Measurements from ENCODE around the gene SH3PXD2A. TPM values are rescaled to one million over a fixed set of nuclear protein-coding genes. Genes with fewer than 3 reads are reported as not detected.

SH3PXD2A gene
- total RNA-seq, 2 experiments from 2014 or later: 14.8 to 16.0 TPM

- H3K36me3 Mint-ChIP-seq: no peaks in the 10 kb centered on the region
- H3K4me3 Mint-ChIP-seq: no peak overlapping the region
- ATAC-seq (ENCODE audit: low read depth) (no peak), DNase-seq (no peak)
- no peaks in the 10 kb centered on the region for H3K9me3 Mint-ChIP-seq
- H3K4me1 Mint-ChIP-seq: peaks cover 11% of the 10 kb centered on the region
- POLR2A ChIA-PET: no interaction called here
- peaks cover 20% of the 10 kb centered on the region for H3K27me3 Mint-ChIP-seq
- no peak overlapping the region for H3K27ac Mint-ChIP-seq
Measured at GRCh38 chr10:103750836-103751235, 104.5 kb downstream of the SH3PXD2A start.

GRCh38 chr10:103749779-103750178, 105.6 kb downstream of the SH3PXD2A start:
- DNase-seq: no peak
- peaks cover 11% of the 10 kb centered on the region for H3K4me1 Mint-ChIP-seq
- ATAC-seq (ENCODE audit: low read depth): no peak
- H3K4me3 Mint-ChIP-seq: no peak overlapping the region
- no peak overlapping the region for H3K27ac Mint-ChIP-seq
- no peaks in the 10 kb centered on the region for H3K9me3 Mint-ChIP-seq
- POLR2A ChIA-PET: interaction anchor here (1.1 kb wide), 1 partner anchor 23 kb away, joined by 6 read pairs; no protein-coding TSS in a partner anchor
- peaks cover 14% of the 10 kb centered on the region for H3K27me3 Mint-ChIP-seq
- H3K36me3 Mint-ChIP-seq: no peaks in the 10 kb centered on the region

- Mint-ChIP-seq H3K4me1 (peaks cover 11% of the 10 kb centered on the region), H3K36me3 (no peaks in the 10 kb centered on the region), H3K4me3 (no peak overlapping the region), H3K9me3 (no peaks in the 10 kb centered on the region), H3K27ac (peak overlapping the region; percentile 39), H3K27me3 (peaks cover 2% of the 10 kb centered on the region)
- POLR2A ChIA-PET: no interaction called here
- DNase-seq: no peak
- ATAC-seq (ENCODE audit: low read depth): no peak
Measured at GRCh38 chr10:103748020-103748419, 107.4 kb downstream of the SH3PXD2A start.

- POLR2A ChIA-PET: no interaction called here
- H3K4me1 Mint-ChIP-seq: peaks cover 11% of the 10 kb centered on the region
- H3K4me3 Mint-ChIP-seq: no peak overlapping the region
- H3K36me3 Mint-ChIP-seq: no peaks in the 10 kb centered on the region
- no peaks in the 10 kb centered on the region for H3K9me3 Mint-ChIP-seq
- no peak for DNase-seq
- H3K27ac Mint-ChIP-seq: no peak overlapping the region
- peaks cover 2% of the 10 kb centered on the region for H3K27me3 Mint-ChIP-seq
- no peak for ATAC-seq (ENCODE audit: low read depth)
Measured at GRCh38 chr10:103747193-103747865, 108.0 kb downstream of the SH3PXD2A start.

GRCh38 chr10:103746598-103746997, 108.8 kb downstream of the SH3PXD2A start:
- no peak overlapping the region for H3K4me3 Mint-ChIP-seq

GRCh38 chr10:103745341-103746247, 109.8 kb downstream of the SH3PXD2A start:
- peak overlapping the region; percentile 9 for H3K4me3 Mint-ChIP-seq
- H3K27me3 Mint-ChIP-seq: peaks cover 2% of the 10 kb centered on the region
- peaks cover 11% of the 10 kb centered on the region for H3K4me1 Mint-ChIP-seq

More at GRCh38 chr10:103746598-103746997, 108.8 kb downstream of the SH3PXD2A start:
- H3K9me3 Mint-ChIP-seq: no peaks in the 10 kb centered on the region
- ATAC-seq (ENCODE audit: low read depth) (no peak), DNase-seq (no peak)
- peaks cover 11% of the 10 kb centered on the region for H3K4me1 Mint-ChIP-seq
- POLR2A ChIA-PET: no interaction called here
- peaks cover 2% of the 10 kb centered on the region for H3K27me3 Mint-ChIP-seq
- H3K27ac Mint-ChIP-seq: no peak overlapping the region
- H3K36me3 Mint-ChIP-seq: no peaks in the 10 kb centered on the region

GRCh38 chr10:103742824-103743223, 112.6 kb downstream of the SH3PXD2A start:
- POLR2A ChIA-PET: no interaction called here
- Mint-ChIP-seq H3K4me1 (peaks cover 5% of the 10 kb centered on the region), H3K9me3 (no peaks in the 10 kb centered on the region), H3K36me3 (no peaks in the 10 kb centered on the region), H3K27ac (no peak overlapping the region), H3K27me3 (no peaks in the 10 kb centered on the region), H3K4me3 (no peak overlapping the region)
- DNase-seq (no peak), ATAC-seq (ENCODE audit: low read depth) (no peak)

More at GRCh38 chr10:103745341-103746247, 109.8 kb downstream of the SH3PXD2A start:
- ATAC-seq (ENCODE audit: low read depth) (peak; percentile 74), DNase-seq (no peak)
- Mint-ChIP-seq H3K9me3 (no peaks in the 10 kb centered on the region), H3K36me3 (no peaks in the 10 kb centered on the region), H3K27ac (no peak overlapping the region)
- POLR2A ChIA-PET: no interaction called here

GRCh38 chr10:103740611-103741010, 114.8 kb downstream of the SH3PXD2A start:
- ATAC-seq (ENCODE audit: low read depth) (no peak), DNase-seq (no peak)
- Mint-ChIP-seq H3K4me1 (no peaks in the 10 kb centered on the region), H3K27ac (no peak overlapping the region), H3K36me3 (no peaks in the 10 kb centered on the region), H3K27me3 (no peaks in the 10 kb centered on the region), H3K4me3 (no peak overlapping the region), H3K9me3 (no peaks in the 10 kb centered on the region)
- POLR2A ChIA-PET: no interaction called here

- Mint-ChIP-seq H3K4me3 (no peak overlapping the region), H3K36me3 (no peaks in the 10 kb centered on the region), H3K27me3 (peaks cover 2% of the 10 kb centered on the region), H3K27ac (no peak overlapping the region), H3K9me3 (no peaks in the 10 kb centered on the region), H3K4me1 (no peaks in the 10 kb centered on the region)
- no peak for ATAC-seq (ENCODE audit: low read depth)
- POLR2A ChIA-PET: no interaction called here
- no peak for DNase-seq
Measured at GRCh38 chr10:103739039-103739764, 116.2 kb downstream of the SH3PXD2A start.

- H3K27ac Mint-ChIP-seq: no peak overlapping the region
- H3K4me1 Mint-ChIP-seq: no peaks in the 10 kb centered on the region
- POLR2A ChIA-PET: no interaction called here
- H3K9me3 Mint-ChIP-seq: no peaks in the 10 kb centered on the region
- H3K4me3 Mint-ChIP-seq: no peak overlapping the region
- H3K36me3 Mint-ChIP-seq: no peaks in the 10 kb centered on the region
- H3K27me3 Mint-ChIP-seq: peaks cover 7% of the 10 kb centered on the region
- ATAC-seq (ENCODE audit: low read depth) (no peak), DNase-seq (no peak)
Measured at GRCh38 chr10:103737735-103738367, 117.5 kb downstream of the SH3PXD2A start.

GRCh38 chr10:103736763-103737162, 118.6 kb downstream of the SH3PXD2A start:
- Mint-ChIP-seq H3K4me1 (no peaks in the 10 kb centered on the region), H3K27ac (no peak overlapping the region), H3K27me3 (peaks cover 7% of the 10 kb centered on the region), H3K36me3 (no peaks in the 10 kb centered on the region), H3K9me3 (no peaks in the 10 kb centered on the region), H3K4me3 (no peak overlapping the region)
- DNase-seq: no peak
- no peak for ATAC-seq (ENCODE audit: low read depth)
- POLR2A ChIA-PET: no interaction called here

GRCh38 chr10:103736044-103736443, 119.3 kb downstream of the SH3PXD2A start:
- no peaks in the 10 kb centered on the region for H3K9me3 Mint-ChIP-seq
- H3K4me1 Mint-ChIP-seq: no peaks in the 10 kb centered on the region
- no peak overlapping the region for H3K4me3 Mint-ChIP-seq
- ATAC-seq (ENCODE audit: low read depth) (no peak), DNase-seq (no peak)
- H3K27ac Mint-ChIP-seq: no peak overlapping the region
- H3K27me3 Mint-ChIP-seq: peaks cover 7% of the 10 kb centered on the region
- H3K36me3 Mint-ChIP-seq: no peaks in the 10 kb centered on the region
- POLR2A ChIA-PET: no interaction called here

- no peak overlapping the region for H3K27ac Mint-ChIP-seq
- ATAC-seq (ENCODE audit: low read depth) (no peak), DNase-seq (no peak)
- no peaks in the 10 kb centered on the region for H3K36me3 Mint-ChIP-seq
- H3K4me1 Mint-ChIP-seq: no peaks in the 10 kb centered on the region
- POLR2A ChIA-PET: no interaction called here
- H3K4me3 Mint-ChIP-seq: no peak overlapping the region
- peaks cover 9% of the 10 kb centered on the region for H3K27me3 Mint-ChIP-seq
- no peaks in the 10 kb centered on the region for H3K9me3 Mint-ChIP-seq
Measured at GRCh38 chr10:103734731-103735130, 120.6 kb downstream of the SH3PXD2A start.

Data from activated naive CD8-positive, alpha-beta T cell treated with anti-CD3 and anti-CD28 coated beads, Interleukin-2, amount 10 ng/mL, durations not matched to agents 7 days and 5 days (primary cell).